NCI-H345 treated with DMSO at 0.1 percent for 48 hours (cell line): ENCODE measurements around the gene SPATA31C1.
"Not testable (repeated sequence)": the region's sequence is repeated elsewhere in the genome, so short reads cannot be mapped to it uniquely, and the experiment has no call there.

Experiments used
- DNase-seq: peaks from one replicate; lab custom pipeline; 2025; ENCODE audit not compliant: unreplicated experiment; lab: John Stamatoyannopoulos, UW

SPATA31C1 gene

DNA sequence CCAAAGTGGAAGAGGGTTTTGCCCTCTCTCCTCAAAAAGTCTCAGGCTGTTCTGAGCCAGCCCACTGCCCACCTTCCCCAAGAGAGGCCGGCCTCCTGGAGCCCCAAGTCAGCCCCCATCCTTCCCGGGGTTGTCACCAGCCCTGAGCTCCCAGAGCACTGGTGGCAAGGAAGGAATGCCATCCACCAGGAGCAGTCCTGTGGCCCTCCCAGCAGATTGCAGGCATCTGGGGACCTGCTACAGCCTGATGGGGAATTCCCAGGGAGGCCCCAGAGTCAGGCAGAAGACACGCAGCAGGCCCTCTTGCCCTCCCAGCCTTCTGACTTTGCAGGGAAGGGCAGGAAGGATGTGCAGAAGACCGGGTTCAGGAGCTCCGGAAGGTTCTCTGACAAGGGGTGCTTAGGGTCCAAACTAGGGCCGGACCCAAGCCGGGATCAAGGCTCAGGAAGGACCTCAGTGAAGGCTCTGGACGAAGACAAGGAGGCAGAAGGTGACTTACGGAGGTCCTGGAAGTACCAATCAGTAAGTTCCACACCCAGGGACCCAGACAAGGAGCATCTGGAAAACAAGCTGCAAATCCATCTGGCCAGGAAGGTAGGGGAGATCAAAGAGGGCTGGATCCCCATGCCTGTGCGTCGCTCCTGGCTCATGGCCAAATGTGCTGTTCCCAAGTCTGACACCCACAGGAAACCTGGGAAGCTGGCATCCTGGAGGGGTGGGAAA is 31.4 kb upstream of the SPATA31C1 start:
- no peak for DNase-seq

DNA sequence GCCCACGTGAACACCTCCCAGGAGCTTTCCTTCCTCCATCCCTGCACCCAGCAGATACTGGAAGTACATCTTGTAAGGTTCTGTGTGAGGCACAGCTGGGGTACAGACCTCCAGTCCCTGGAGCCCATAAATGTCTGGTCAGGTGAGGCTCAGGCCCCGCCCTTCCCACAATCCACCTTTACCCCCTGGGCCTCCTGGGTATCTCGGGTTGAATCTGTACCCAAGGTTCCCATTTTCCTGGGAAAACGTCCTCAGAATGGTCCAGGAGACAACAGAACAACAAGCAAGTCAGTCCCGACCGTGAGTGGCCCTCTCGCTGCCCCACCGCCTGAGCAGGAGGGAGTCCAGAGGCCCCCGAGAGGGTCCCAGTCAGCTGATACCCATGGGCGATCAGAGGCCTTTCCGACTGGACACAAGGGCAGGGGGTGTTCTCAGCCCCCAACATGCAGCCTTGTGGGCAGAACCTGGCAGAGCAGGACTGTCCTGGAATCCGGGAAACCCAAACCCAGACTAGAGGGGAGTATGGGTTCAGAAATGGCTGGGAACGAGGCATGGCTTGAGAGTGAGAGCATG is 30.7 kb upstream of the SPATA31C1 start:
- DNase-seq, result no peak

DNA sequence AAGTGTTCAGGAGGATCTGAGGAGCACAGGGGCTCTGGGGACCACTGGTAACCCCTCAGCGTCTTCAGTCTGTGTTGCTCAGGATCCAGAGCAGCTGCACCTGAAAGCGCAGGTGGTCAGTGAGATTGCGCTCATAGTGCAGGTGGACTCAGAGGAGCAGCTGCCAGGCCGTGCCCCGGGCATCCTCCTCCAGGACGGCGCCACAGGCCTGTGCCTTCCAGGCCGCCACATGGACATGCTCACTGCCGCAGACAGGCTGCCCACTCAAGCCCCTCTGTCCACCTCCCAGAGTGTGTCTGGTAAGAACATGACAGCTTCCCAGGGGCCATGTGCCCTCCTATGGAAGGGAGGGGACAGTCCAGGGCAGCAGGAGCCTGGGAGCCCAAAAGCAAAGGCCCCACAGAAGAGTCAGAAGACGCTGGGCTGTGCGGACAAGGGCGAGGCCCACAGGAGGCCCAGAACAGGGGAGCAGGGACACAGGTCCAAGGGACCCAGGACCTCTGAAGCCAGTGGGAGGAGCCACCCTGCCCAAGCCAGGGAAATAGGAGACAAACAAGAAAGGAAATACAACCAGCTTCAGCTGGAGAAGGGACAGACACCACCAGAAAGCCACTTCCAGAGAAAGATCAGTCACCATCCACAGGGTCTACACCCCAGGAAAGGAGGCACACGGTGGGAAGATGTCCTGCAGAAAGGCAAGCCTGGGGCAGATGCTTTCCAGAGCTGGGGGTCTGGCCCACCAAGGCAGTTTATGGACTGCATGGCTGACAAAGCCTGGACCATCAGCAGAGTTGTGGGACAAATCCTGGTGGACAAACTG is 29.9 kb upstream of the SPATA31C1 start:
- DNase-seq, result no peak

DNA sequence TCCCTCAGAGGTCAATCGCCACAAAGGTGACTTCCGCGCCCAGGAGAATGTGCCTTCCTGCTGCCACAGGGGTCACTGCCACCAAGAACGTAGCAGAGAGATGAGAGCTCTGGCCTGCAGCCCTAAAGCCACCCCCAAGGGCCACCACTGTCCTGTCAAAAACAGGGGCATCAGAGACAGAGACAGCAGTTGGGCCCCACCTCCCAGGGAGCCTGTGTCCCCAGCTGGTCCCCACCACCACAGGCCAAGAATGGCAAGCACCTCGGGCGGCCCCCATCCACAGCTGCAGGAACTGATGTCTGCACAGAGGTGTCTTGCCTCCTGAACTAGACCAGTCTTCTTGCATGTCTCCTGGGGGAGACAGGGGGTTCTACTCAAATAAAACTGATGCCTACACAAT is 29.3 kb upstream of the SPATA31C1 start:
- no peak for DNase-seq

DNA sequence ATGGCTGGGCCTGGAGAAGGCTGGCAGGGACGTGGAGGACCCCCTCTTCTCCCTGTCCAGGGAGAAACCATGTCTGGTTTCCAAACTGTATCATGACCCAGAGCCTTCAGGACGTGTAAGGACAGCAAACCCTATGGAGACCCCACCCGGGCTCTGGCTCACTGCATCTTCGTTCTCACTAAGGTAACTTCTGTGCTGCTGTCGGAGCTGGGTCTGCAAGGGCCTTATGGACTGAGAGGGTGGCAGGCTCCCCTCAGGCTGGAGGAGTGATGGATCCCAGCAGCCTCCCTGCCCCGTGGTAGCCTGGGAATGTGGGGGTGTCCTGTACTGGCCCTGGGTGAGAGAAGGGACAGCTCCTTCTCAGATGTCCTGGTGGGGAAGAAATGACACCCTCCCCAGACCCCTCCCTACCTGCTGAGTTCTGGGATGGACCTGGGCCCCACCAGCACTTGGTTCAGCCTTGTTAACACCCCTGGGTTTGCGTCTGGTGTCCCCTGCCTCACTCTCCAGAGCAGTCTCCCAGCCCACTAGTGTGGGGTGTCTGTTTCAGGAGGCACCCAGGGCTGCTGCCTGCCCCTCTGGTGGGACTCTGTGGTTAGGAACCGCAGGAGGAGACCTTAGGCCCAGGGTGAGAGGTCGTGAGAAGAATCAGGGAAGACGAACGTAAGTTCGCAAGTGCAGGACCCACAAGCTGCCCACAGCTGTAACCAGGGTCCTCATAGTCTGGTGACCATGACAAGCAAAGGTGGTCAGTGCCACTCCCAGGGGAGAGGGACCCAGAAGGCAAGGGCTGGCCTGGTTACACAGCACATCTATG is 28.5 kb upstream of the SPATA31C1 start:
- no peak for DNase-seq

DNA sequence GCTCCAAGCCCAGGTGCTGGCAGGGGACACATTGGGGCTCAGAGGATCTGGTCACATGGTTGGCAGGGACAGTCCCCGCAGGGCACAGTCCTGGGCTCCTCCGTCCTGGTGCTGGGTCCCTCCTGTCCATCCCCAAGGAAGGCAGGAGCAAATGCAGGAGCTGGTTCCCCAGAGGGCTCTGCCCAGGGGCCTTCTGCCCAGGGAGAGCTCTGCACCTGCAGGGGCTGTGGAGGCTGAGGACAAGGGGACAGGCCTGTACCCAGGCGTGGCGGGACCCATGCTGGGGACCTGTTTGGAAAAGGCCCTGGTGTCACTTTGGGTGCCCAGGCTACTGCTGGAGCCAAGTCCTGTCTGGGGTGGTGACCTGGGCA is 27.9 kb upstream of the SPATA31C1 start:
- no peak for DNase-seq

DNA sequence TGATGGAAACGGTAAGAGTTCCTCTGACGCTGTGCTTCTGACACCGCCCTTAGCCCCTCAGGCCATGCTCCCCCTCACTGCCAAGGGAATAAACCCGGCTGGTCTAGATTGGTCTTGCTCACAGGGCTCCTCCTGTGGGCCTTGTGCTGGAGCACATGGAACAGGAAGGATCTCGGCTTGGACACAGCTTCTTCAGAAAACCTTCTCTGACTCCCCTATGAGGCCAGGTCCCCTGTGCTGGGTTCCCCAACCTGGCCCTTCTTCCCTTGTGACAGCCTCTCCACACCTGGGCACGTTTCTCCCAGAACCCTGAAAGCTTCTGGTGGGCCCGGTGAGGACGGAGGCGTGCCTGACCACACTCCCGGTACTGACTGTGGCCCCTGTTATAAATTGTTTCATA is 26.9 kb upstream of the SPATA31C1 start:
- no peak for DNase-seq

DNA sequence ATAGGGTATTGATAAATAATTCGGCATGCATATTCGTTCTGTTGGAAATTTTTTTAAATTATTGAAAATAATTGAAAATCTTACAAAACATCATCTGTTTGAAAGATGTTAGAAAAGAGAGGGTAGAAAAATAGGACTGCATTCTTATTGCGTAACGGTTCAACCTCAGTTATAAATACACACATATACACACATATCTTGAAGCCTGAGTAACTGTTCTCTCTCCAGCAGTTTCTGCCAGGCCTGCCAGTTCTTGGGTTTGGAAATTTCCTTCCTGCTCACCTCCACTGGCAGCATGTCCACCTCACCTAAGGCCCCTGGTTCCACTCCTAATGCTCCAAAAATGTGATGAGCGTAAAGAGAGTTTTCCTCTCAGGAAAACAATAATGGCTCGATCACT is 26.0 kb upstream of the SPATA31C1 start:
- no peak for DNase-seq

DNA sequence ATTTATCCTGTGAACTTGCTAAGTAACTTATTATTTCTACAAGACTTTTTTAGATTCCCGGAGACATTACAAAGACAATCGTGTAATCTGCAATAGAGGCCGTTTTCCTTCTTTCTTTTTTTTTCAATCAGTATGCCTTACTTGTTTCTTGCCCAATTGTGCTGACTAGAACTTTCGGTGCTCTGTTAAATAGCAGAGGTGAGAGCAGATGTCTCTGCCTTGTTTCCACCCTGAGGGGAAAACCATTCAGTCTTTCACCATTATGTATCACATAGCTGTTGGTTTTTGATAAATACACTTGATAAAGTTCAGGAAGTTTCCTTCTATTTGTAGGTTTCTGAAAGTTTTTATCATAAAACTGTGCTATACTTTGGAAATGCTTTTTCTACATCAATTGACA is 24.8 kb upstream of the SPATA31C1 start:
- no peak for DNase-seq

DNA sequence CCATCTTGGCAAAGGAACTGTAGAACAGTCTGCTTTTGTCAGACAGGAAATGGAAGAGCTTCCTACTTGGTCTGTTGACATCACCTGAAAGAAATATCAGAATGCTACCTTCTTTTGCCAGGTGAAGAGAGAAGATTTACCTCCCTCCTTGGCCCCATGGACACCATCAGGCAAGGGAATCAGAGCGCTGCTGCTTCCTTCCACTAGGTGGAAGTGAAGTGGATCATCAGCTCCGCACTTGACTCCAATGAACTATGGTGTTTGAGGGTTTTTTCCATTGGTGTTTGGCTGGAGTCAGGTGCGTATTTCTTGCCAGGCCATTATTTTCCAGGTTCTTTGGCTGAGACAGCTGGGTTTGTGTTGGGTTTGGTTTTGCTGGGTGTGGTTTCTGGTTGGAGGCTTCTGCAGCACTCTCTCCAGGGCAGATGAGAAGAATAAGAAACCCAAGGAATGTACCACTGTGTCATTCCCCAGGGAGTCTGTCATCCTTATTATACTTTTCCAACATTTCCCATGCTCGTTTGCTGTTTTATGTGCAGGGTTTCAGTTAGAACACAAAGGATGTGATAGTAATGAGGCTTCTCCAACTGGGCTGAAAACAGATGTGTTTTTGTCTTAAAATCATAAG is 22.6 kb upstream of the SPATA31C1 start:
- no peak for DNase-seq

DNA sequence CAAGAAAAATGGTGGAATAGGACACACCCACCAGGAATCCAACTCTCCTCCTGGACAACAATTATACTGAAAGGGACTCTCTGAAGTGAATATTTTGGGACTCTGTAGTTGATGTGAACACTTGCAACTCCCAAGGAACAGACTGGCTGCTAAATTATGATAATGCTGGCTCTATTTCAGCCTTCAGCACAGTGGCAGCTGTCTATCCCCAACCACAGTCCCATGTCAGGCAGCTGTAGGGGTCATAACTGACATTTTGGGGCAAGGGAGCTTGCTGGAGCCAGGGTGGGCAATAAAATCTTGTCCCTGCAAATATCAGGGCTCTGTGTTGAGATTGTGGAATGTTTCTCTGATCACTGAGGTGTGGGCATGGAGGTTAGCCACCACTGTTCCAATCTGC is 20.9 kb upstream of the SPATA31C1 start:
- DNase-seq, result no peak

DNA sequence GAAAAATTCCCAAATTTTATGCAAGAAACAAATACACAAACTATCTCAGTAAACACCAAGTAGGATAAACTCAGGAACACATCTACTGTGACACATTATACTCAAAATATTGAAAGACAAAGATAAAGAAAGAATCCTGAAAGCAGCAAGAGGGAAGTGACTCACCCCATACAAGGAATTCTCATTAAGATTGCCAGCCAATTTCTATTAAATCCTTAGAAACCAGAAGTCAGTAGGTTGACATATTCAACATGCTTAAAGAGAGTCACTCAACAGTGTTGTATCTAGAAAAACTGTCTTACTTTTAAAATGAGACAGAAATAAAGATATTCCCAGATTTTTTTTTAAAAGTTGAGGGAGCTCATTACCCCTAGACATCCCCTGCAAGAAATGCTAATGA is 19.6 kb upstream of the SPATA31C1 start:
- no peak for DNase-seq

DNA sequence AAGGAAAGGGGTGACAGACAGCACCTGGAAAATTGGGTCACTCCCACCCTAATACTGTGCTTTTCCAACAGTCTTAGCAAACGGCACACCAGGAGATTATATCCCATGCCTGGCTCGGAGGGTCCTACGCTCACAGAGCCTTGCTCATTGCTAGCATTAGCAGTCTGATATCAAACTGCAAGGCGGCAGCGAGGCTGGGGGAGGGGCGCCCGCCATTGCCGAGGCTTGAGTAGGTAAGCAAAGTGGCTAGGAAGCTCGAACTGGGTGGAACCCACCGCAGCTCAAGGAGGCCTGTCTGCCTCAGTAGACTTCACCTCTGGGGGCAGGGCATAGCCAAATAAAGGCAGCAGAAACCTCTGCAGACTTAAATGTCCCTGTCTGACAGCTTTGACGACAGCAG is 15.4 kb upstream of the SPATA31C1 start:
- not testable (repeated sequence) for DNase-seq

DNA sequence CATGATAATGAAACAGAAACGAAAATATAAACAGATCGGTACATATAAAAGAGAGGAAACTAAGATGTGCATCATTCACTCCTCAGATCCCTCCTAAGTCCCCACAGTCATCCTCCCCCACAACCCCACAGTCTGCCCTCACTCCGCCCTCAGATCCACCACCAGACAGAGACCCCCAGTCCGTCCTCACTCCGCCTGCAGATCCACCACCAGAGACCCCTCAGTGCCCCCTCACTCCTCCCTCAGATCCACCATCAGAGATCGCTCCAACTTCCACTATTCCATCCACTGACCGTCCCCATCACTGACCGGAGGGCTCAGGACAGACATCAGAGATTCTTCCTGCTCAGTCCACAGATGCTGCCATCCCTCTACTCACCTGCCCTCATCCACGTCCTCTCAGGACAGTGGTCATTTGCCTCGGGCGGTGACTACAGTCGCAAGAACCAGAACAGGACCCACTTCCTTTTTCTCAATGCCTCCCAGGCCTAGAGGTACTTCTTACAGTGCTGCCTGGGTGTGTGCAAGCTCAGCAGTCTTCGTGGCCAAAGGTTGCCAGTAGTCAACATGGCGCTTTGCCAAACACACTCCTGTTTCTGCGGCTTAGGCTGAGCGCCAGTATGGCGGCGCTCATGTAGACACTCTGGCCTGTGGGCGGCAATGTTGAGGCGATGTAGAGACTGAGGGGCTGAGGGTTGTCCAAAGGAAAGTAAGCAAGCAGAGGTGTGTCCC is 8.3 kb upstream of the SPATA31C1 start:
- DNase-seq, result no peak

DNA sequence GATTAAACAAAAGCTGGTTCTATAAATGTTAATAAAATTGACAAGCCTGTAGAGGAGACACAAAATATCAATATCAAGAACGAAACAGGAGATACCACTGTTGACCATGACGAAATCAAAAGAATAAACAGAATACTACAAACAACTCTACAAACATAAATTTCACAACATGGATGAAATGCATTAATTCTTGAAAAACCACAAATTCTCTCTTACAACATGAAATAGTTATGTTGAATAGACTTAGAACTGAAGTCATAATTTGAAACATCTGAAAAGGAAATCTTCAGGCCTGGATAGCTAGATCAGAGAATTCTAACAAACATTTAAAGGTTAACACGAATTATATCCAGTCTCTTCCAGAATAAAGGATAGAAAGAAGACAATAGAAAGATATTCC is 6.9 kb upstream of the SPATA31C1 start:
- no peak for DNase-seq

DNA sequence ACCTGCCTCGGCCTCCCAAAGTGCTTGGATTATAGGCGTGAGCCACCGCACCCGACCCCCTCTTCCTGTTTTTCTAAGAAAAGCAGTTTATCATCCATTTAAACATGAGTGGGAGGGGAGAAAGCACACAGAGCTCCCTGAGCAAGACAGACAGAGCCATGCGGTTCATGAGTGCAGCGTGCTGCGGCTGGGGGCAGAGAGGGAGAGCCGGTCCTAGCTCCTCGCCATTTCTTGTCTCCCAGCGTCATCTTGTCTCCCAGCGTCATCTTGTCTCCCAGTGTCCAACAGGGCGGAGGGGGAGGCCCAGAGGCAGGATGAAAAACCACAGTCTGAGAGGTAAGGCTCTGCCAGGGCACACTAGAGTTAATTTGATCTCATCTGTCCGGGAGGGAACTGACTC is 1.3 kb downstream of the SPATA31C1 start:
- not testable (repeated sequence) for DNase-seq

DNA sequence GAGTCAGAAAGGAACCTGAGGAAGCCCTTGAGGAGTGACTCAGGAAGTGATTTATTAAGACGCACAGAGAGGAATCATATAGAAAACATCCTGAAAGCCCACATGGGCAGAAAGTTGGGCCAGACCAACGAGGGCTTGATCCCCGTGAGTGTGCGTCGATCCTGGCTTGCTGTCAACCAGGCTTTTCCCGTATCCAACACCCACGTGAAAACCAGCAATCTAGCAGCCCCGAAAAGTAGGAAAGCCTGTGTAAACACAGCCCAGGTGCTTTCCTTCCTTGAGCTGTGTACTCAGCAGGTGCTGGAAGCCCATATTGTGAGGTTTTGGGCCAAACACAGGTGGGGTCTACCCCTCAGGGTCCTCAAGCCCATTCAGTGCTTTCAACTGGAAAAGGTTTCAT is 3.8 kb downstream of the SPATA31C1 start:
- DNase-seq, result not testable (repeated sequence)

DNA sequence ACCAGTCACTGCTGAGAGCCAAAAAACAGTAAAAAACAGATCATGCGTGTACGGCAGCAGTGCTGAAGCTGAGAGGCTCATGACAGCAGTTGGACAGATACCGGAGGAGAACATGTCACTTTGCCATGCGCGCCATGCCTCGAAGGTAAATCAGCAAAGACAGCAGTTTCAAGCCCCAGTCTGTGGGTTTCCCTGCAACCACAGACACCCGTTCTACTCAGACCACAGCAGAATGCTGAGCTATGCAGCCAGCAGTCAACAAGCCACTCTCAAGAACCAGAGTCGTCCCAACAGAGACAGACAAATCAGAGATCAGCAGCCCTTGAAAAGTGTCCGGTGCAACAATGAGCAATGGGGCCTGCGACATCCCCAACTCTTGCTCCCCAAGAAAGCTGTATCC is 5.2 kb downstream of the SPATA31C1 start:
- DNase-seq, result not testable (repeated sequence)

DNA sequence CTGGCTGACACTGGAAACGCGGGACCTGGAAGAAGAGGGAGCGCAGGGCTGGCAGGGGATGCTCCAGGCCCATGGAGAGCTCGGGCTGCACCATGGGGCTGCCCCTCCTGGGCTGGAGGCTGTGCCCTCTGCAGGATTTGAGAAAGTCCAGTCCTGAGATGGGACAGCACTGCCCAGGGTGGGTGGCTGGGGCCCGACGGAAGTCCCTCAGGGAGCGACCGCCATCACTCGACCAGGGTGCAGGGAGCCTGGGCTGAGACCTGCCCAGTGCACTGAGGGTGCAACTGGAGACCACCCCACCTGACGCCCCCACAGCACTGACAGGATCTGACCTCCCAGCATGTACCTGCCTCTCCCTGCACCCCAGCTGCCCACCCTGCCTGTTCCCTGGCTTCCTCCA is 7.1 kb downstream of the SPATA31C1 start:
- not testable (repeated sequence) for DNase-seq

DNA sequence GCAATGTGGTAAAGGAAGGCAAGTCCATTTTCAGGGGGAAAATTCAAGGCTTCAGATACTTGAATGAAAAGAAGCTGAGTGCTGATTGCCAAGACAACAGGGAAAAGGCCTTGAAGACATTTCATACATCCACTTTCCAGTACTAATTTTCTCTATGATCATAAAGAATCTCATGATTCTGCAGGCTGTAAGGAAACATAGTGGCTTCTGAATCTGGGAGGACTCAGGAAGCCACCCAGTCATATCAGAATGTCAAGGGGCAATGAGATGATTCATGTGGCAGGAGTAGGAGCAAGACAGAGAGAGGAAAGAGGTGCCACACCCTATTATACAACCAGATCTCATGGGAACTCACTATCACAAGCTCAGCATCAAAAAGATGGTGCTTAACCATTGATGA is 11.4 kb downstream of the SPATA31C1 start:
- not testable (repeated sequence) for DNase-seq
